ENCODE measurements around the gene CELF3.

Gene CELF3

DNA sequence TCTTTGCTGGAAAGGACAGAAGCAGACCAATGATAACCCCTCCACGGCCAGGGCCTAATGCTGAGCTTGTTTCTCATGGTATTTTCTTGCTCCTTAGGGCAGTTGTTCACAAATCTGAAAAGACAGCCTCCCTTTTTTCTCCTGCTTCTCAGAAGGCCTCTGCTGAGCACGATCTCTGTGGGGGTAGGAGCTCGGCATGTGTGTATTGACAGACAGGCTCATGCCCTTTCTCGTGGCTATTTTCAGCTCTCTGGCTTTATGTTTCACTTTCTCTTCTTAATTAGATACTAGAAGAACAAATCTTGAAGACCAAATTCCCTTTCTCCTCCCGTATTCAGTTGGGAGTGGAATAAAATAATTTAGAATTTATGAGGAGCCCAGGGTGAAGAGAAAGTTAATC is 4.0 kb upstream of the CELF3 start:
- no peak for DNase-seq

DNA sequence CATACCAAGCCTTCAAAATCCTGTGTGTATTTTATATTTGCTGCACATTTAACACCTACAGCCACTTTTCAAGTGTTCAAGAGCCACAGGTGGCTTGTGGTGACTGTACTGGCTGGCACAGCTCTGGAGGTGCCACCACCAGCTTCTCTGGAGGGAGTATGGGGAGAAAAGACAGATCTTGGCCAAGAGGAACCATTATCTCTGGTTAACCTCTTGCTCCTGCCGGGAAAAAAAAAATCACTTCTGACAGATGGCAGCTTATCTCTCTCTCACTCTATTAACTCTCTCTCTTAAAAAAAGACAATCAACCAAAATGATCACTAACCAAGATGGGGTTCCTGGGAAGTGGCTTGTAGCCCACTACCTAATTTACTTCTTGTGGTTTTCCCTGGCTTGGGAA is 3.5 kb upstream of the CELF3 start:
- DNase-seq, result no peak

DNA sequence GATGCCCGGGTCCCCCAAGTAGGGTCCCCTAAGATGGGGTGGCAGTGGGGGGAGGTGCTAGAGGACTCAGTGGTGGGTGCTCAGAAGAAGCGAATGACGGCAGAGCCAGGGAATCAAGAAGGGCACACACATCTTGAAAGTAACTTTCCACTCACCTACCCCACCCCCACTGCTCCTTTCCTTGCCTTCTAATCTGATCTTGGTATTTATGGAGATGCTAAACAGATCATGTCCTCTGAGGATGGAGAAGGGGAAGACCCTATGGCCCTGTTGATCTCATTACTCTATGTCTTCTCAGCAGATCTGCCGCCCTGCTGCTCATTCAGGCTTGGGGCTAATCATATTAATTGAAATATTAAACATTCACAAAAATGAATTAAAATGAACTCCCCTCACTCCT is 2.1 kb upstream of the CELF3 start:
- DNase-seq, result no peak

DNA sequence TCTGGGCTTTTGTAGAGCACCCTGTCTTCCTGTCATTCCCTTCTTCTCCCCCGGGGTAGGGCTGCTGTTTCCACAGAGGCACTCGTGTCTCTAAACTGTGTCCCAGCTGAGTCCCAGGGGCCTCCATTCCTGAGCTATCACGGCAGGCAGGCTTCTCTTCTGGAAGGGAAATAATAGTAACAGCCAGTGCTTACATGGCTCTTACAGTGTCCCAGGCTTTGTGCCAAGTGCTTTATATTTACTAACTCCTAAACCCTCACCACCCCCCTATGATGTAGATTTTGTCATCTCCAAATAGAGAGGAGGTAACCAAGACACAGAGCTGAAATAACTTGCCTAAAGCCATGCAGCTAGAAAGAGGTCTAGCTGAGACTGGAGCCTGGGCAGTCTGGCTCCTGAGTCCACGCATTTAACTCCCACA is 1.4 kb upstream of the CELF3 start:
- DNase-seq, result no peak

DNA sequence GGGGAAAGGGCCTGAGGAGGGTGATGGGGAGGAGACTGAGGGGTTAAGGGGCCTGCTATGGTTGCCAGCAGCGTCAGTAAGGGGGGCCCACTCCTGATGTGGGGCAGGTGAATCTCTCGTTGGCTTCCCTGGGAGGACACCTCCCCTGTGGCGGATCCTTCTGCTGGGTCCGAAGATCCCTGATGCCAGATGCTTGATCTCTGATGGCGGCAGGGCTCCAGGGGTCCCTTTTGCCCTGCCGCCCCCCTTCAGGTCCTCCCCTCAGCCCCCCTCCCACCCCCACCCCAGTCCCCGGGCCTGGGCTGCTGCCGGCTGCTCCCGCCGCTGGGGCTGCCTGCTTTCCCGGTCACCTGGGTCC is 219 bp downstream of the CELF3 start:
- no peak for DNase-seq

DNA sequence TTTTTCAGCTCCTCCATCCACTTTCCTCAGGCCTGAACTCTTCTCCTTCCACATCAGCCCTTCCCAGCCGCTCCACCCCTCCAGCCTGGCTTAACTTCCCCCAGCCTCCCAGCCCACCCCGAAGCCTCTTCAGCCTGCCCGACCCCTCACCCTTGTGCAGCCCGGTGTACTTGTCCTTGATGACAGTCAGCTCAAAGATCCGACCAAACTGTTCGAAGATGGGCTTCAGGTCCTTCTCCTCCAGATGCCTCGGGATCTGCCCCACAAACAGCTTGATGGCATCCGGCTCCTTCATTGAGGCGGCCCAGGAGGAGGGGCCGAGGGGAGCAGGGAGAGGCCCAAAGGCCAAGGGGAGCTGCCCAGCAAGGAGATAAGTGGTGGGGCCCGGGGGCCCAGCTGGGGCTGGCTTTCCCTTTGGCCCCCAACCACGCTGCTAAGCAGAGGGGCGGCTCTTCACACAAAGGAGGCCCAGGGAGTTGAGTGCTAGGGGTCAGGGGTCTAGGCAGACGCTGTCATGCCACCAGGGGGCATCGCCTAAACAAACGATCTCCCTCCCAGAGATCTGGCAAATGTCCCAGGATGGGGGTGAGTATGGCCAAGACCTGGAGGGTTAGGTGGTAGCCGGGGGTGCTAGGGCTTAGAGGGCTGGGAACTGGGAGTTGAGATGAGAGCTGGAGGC is 738 bp downstream of the CELF3 start:
- DNase-seq, result no peak

DNA sequence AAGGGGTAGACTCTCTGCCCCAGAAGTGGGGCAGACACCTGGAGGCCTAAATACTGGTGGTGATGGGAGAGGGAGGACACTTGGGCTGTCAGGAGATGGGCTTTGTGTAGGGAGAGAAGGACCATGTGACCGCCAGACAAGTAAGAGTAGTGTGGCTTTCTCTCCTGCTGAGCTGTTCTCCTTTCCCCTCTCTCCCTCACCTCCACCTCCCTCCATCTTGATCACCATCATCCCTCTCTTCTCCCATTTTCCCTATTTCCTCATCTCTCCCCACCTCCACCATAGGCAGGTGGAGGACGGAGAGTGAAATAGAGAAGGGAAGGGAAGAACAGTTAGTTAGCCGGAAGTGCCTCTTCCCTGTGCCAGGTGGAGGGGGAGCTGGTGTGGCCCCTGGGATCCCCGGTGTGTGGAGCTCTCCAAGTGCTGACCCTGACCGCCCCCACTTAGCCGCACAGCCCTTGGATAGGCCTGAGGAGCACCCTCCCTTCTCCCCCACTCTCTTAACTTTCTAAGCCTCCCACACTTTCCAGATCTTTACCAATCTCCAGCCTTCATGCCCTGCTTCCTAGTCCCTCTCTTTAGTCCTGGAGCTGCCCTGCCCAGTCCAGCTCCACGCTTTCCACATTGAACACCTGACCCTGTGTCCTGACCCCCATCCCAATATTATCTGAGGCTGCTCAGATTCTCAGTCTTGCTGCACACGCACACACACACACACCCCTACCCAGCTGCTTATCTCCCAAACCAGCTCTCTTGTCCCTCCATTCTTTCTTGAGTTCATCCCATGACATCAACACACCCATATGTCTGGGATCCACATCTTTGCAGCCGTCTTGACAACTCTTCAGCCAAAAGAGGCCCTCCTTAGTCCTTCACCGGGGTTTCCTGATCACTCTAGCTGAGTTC is 1.5 kb downstream of the CELF3 start:
- no peak for DNase-seq

DNA sequence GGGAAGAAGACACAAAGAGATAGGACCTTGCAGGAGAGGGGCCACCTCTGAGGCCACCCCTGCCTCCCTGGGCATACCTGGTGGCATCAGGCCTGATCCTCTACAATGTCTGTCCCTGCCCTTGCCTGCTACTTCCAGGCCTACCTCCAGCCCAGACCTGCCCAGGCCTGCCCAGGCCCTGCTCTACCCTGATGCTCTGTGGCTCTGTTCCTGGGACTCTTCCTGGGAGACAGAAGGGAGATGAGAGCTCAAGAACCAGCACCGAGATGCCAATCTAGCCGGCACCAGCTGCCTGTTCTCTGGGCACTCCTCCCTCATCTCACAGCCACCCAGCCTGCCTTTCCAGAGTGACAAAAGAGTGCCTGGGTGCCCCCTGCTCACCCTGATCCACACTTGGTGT is 2.7 kb downstream of the CELF3 start:
- DNase-seq, result no peak

DNA sequence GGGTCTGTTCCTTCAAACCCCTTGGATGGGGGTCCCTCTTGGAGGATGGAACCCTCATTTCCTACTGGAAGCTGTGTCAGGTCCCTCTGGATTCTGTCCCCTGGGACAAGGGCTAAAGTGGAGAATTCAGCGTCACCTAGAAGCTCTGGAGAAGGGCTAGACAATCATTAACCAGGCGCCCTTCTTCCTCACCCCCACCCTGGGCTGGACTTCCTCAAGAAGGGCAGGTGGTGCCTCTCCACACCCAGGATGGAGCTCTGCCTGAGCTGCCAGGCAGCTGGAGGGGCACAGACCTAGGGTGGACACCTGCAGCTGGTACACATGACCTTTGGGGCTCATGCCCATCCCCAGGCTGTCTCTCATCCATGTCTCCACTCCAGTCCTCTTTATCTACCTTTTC is 3.6 kb downstream of the CELF3 start:
- no peak for DNase-seq

DNA sequence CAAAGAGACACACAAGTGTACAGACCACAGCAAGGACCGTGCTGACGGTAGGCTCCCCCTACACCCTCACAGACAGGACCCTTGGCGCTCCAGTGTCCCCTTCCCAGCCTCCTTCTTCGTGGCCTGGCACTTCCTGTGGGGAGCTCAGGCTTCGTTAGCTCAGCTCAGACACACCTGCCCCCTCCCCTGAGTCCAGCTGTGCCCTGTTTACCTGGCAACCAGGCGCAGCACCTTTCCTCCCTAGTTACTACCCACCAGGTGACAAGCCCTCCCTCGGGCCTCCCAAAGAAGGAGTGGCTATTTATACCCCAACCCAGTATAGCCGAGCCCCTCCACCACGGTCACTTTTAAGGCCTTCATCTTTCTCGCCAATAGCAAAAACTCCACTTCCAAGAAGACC is 4.7 kb downstream of the CELF3 start:
- no peak for DNase-seq

DNA sequence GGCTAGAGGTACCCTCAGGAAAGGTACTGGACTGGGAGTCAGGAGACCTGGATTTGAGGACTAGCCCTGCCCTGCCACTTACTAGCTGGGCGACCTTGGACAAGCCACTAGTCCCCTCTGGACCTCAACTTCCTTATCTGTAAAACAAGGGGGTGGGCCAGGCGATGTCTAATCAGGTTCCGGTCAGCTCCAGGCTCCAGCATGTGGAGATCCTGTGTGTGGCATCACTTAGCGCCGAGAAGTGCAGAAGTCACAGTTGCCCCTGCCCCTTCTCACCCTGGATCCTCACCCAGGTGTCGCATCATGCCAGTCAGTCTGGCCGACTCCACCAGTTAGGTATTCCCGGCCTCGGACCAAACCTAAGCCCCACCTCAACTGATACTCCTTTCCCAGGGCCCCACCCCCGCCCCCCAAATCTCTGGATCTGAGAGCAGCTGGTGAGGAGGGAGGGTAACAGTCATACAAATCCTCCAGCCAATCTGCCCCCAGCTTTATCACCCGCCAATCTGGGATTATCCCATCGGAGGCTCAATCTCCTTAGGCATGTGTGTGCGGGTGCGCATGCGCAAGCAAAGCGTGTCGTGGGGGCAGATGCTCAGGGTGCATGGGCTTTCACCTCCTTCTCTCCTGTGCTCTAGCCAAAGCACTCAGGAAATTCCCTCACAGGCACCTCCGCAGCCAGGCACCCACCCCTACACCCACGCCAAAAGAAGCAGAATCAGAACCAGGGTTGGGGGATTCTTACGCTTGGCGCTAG is 5.4 kb downstream of the CELF3 start:
- DNase-seq, result no peak

DNA sequence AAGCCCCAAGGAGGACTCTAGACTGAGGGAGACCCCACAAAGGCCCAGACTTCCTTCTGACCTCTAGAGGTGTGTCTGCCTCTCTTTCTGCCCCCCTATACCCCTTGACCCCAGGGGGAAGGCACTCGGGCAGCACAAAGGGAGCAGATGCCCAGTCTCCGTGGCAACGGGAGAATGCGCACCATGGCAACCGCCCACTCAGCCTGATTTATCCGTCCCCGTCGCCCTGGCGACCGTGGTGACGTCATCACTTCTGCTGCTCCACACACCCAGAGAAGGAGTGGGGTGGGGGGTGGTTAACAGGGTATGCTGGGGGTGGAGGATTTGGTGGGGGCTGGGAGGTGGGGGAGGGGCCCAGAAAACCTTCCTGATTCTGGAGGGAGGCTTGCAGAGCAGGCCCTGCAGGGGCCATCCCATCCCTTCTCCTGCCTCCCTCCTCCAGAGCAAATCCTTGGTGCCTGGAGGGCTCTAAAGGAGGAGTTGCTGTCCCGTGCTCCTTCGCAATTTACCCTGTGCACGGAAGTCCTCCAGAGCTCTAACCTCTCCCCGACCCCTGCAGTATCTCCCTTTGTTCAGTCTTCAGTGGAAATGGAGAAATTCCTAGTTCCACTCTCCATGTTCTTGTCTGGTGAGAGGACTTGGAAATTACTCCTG is 6.3 kb downstream of the CELF3 start:
- no peak for DNase-seq

DNA sequence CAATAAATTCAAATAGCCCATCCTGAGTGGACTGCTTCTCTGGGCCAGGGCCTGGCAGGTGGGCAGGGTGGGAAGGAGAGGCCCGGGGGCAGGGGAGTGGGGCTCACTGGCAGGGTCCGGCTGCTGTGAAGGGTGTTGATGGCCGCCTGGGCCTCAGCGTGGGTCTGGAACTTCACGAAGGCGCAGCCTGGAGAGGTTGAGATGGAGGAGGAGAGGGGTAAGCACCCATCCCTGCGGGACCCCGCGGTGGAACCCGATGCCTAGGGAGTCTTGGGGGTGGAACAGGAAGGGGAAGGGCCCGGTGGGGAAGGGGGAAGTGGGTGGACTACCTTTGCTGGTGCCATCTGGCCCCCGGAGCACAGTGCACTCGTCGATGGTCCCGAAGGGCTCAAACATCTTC is 7.7 kb downstream of the CELF3 start:
- DNase-seq, result no peak

DNA sequence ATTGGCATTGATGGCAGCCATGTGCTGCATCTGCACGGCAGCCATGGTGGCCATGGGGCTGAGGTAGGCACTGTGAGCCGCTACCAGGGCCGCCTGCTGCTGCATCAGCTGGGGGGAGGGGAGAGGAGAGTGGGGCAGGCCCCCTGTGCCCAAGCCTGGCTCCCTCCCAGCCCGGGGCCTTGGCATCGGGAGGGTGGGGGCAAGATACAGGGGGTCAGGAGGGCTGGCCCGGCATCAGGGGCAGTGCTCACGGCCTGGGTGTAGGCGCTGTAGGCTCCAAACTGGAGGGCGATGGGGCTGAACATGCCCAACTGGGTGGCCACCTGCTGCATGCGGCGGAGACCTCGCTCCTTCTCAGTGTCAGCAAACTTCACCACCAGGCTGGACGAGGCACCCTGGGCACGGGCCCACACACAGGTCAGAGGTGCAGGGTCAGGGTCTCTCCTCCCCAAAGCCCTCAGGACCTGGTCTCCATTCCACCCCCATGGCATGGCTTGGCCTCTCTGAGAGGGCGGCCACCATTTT is 9.0 kb downstream of the CELF3 start:
- DNase-seq, result no peak

DNA sequence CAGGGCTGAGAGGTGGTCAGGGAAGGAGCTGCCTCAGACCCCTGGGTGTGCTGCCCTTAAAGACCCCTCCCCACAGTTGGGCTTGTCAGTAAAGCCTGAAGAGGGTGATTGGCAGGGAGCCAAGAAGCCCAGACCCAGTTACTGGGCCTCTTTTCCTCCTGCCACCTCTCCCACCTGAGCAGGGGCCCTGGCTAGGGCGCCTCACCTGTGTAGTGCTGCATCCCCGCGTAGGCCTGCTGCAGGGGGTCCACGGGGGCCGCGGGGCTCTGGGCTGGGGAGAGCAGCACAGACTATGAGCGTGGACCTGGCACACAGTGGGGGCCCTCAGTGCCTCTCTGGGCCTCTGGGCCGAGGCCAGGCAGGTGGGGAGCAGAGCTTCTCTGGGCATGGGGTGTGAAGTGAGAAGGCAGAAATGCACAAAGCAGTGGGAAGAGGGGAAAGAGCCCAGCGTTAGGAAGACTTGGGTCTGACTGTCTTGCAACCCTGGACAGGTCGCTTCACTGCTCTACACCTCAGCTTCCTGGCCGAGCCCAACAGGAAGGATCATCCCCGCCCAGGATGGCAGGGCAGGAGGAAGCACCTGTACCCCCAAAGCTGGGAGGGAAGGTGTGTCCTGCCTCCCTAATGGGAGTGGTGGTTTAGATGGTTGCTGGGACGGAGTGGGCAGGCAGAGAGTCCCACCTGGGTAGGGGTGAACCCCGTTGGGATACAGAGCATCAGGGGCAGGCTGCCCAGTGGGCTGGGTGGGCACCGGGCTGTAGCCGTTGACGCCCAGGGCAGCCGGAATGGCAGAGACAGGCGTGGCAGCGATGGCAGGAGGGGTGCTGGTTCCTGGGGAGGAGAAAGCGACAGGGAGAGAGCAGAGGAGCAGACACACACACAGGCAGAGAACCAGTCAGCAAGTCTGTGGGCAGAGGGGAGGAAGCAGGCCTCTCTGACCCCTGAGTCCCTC is 9.9 kb downstream of the CELF3 start:
- DNase-seq, result no peak

DNA sequence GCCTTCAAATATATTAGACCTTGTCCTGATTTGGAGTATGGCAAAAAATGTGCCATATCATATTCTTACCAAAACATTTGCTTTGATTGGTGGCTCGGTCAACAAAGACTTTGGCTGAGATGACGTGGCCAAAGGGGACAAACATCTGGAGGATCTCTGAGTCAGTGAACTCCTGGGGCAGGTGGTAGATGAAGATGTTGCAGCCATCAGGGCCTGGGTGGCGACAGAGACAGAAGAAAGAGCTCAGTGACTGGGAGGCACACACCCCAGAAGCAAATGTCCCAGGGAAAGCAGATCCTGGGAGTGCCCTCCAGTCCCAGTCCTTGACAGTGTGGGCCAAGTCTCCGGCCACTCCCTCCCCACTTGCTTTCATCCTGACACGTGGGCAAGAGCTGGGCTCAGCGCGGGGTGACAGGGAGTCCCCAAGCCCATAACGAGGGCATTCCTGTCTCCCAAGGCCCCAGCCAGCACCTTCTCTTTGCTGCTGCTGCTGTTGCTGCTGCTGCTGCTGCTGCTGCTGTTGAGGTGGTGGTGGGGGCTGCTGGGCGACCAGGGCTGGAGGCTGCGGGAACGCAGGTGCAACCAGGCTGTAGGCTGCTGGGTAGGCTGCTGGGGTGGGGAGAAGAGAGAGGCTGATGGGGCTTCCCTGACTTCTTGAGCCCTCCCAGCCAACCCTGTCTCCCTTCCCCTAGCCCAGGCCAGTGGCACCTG is 10.7 kb downstream of the CELF3 start:
- no peak for DNase-seq

DNA sequence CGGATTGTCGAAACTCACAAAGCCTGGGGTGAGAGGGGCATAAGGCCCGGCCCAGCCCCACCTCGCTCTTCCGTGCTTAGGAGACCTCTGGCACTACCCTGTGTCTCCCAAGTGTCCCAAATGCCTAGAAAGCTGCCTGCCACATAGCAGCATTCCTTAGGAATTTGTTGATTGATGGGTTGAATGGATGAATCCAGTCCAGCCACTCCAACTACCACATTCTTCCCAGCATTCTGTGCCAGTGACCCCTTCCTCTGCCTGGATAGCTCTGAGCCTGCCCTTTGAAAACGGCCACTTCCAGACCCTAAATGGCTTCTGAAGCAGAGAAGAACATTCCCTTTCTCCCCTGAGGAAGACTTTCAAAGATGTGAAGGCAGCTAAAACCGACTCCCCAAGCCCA is 11.5 kb downstream of the CELF3 start:
- DNase-seq, result no peak

DNA sequence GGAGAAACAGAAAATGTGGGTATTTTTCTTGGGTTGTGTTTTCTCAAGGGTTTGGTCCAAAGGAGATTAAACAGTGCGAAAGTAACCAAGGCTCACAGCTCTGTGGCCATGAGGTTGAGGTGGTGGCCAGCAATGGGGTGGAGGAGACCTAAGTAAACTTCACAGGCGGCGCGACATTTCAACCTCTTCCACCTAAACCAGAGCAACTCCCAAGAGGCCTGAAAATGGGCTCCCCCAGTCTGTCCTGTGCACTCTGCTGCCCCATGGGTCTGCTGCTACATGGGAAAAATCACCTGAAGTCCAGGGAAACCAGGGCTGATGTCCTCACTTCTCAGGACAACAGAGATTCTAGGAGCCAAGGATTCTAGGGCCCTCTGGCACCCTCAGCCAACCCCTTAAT is 12.4 kb downstream of the CELF3 start:
- DNase-seq, result no peak

DNA sequence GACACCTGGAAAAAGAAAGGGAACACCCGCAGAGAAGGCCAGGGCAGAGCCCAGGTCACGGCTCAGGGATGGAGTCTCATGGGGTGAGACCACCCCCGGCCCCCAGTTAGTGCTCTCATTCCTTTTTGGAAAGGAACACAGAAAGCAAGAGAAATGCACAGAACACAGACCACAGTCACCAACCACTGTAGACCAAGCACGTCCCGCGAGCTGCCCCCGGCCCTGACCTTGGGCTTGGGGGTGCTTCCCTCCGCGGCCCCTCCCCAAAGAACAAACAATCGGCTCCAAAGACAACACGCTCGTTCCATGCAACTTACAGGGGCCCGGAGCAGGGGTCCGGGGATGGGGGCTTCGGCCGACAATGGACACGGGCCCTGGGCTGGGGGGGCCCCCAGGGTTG is 12.8 kb downstream of the CELF3 start:
- no peak for DNase-seq

DNA sequence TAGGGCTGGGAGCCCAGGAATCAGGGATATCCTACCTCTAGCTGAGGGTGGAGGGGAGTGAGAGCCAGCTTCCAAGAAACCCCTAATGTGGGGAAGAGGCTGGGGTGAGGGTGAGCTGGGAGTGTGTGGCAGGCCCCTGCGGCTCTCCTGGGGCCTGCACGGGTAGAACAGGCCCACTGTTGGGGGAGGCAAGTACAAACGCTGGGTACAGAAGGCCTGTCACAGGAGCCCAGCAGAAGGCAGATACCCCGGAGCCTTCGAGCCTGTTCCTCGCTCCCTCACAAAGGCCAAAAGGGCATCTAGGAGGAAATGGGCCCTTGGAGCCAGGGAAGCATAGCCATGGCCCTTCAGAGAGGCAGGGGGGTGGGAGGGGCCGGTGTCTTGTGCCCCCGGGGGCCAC is 13.7 kb downstream of the CELF3 start:
- no peak for DNase-seq

DNA sequence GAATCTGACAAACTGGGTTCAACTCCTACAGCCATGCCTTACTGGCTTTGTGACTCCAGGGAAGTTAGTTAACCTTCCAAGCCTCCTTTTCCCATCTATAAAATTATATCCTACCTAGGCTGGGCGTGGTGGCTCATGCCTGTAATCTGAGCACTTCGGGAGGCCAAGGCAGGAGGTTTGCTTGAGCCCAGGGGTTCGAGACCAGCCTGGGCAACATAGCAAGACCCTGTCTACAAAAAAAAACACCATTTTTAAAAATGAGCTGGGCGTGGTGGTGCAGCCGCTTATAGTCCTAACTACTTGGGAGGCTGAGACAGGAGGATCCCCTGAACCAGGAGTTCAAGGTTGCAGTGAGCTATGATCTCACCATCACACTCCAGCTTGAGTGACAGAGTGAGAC is 15.1 kb downstream of the CELF3 start:
- no peak for DNase-seq

All from NCI-H1048 (cell line).